GM18867 (cell line): Measurements from ENCODE around the gene TNRC6A.

ENCODE experiments used
- ATAC-seq: cut with Tn5 transposase; IDR thresholded peaks from one replicate; pipeline ENCODE4 v1.9.1; 2021; ENCODE audit warnings: mild to moderate bottlenecking, moderate library complexity; ENCODE audit not compliant: unreplicated experiment

The TNRC6A gene

DNA sequence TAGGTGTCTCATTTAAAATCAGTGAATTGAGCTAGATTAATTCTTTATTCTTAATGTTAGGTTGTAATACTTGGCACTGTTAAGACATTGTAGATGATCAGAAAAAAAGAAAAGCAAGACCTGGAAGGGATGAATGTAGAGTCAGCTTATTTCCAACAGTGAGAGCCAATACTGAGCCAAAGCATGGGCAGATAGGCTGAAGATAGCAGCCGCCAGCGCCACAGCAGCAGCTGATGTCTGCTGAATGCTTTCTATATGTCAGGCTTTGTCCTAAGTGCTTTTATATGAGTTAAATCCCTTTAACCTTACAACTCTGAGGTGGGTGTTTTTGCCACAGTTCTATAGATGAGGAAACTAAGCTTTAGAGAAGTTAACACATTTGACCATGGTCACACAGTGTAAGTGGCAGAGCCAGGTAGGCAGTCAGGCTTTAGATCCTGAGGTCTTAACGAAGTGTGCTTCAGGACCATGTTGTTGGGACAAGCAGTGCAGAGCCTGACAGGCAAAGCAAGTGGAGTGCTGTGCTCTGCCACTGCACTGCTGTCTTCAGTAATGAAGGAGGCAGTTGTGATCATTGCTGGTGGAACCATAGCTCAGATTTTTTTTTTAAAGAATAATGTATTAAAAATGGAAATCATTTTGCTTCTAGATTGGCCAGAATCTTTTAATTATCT, 25.9 kb downstream of the TNRC6A start:
- ATAC-seq, result no peak

DNA sequence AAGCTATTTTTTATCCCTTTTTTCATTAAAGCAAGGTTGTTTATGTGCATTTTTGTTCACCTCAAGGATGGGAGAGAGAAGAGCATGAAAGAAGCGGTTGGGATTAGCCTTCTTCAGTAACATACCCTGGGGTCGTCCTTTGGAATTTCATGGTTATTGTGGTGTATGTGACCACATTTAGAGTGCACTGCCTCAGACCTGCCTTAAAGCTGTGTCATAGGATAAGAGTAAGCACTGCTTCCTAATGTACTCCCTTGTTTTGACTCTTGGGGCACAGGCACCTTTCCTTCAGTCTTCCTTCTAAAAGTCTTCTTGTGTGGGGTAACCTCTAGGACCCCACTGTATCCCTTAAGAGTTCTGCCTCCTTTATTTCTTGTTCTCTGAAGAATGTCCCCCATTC, 28.9 kb downstream of the TNRC6A start:
- ATAC-seq, result no peak

DNA sequence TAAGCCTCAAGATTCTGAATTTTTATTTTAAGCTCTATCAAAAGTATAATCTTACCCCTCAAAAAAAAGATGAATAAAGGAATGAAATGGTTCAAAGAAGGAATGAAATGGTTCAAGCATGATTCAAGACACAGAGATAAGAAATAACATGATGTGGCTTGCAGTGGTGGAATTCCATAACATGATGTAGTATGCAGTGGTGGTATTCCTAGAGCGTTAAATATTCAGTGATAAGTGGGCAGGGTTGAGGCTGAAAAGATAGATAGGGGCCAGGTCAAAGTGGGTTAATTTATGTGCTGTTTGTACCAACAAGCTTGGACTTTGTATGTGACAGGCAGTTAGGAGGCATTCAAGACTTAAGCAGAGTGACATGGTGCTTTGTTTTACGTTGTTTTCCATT, 29.6 kb downstream of the TNRC6A start:
- no peak for ATAC-seq

DNA sequence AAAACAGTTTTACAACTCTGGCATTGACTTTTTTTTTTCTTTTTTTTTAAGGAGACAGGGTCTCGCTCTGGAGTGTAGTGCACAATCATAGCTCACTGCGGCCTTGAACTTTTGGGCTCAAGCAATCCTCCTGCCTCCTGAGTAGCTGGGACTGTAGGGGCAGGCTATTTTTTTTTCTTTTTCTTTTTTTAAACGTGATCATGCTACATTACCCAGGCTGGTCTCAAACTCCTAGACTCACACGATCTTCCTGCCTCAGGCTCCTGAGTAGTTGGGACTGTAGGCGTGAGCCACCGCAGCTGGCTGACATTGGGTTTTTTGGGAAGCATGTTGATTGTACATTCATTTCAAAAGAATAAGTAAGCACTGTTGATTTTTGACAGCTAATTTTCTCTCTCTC, 32.1 kb downstream of the TNRC6A start:
- no peak for ATAC-seq

DNA sequence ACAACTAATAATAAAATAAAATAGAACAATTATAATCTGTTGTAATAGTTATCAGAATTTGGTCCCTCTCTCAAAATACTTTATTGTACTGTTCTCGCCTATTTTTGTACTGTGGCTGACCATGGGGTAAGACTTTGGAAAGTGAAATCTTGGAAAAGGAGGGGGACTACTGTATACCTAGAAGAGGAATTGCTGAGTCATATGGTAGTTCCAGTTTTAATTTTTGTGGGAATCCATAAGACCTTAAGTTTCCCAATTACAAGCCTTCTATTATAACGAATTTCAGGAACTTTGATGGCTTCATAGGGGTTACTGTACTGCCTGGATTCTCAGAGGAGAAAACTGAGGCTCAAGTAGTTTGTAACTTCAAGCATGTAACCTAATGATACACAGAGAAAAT, 35.5 kb downstream of the TNRC6A start:
- no peak for ATAC-seq

DNA sequence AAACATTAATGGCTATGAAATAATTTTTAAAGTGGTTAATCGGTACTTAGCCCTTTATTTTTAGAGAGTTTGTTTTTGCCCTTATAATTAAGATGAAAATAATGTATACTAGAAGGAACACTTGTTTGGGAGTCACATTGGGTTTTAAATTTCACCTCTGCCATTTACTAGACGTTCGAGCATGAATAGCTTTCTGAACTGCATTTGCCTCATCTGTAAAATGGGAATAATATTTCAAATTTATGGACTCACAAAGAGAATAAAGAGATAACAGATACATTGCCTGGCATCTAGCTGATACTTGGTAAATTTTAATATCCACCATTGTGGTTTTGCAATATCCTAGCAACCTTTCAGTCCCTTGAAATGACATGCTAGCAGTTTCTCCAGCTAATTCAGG, 36.6 kb downstream of the TNRC6A start:
- ATAC-seq, result no peak

DNA sequence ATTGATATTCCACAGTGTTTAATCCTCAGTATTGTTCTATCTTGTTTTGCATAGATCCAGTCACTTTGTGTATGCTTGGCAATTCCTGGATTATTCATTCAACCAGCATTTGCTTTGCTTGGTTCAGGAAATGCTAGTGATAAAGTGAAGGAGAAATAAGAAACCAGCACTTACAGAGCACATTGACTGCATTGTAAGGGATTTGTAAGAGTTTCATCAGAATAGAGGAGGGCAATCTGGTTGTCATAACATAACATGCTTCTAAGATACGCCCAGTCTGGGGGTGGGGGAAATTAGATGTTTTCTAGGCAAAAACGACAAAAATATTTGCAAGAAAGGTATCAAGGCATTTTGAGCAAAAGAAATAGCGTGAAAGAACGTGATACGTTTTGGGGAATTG, 40.4 kb downstream of the TNRC6A start:
- no peak for ATAC-seq

DNA sequence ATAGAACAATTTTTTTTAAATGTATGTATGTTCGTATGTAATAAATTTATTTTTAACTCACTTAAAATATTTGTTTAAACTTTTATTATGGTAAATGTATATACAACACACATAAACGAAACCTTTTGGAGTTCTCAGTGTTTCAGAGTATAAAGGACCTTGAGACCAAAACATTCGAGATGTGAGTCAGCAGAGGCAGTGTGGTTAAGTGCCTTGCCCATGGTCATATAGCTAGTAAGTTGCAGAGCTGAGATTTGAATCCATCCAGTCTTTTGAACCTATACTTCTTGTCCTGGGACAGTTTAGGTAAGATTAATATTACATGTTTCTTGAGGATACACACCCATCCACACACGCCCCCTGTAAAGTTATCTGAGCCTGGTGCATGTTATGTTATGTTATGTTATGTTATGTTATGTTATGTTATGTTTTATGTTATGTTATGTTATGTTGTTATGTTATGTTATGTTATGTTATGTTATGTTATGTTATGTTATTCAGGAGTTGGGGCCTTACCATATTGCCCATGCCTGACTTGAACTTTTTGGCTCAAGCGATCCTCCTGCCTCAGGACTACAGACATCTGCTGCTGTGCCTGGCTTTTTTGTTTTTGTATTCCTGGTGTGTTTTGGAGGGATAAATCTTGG, 41.8 kb downstream of the TNRC6A start:
- no peak for ATAC-seq

DNA sequence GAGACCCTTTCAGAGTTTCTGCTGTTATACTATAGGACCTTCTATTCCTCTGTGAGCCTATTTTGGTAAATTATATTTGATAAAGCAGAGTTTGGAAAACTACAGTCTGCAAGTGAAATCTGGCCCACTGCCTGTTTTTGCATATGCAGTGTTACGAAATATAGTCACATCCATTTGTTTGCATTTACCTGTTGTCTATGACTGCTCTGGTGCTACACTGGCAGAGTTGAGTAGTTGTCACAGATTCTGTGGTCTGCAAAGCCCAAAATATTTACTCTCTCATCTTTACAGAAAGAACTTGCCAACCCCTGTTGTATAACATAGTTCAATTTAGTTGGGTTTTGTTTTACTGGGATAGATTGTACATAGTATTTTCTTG, 42.3 kb downstream of the TNRC6A start:
- no peak for ATAC-seq

DNA sequence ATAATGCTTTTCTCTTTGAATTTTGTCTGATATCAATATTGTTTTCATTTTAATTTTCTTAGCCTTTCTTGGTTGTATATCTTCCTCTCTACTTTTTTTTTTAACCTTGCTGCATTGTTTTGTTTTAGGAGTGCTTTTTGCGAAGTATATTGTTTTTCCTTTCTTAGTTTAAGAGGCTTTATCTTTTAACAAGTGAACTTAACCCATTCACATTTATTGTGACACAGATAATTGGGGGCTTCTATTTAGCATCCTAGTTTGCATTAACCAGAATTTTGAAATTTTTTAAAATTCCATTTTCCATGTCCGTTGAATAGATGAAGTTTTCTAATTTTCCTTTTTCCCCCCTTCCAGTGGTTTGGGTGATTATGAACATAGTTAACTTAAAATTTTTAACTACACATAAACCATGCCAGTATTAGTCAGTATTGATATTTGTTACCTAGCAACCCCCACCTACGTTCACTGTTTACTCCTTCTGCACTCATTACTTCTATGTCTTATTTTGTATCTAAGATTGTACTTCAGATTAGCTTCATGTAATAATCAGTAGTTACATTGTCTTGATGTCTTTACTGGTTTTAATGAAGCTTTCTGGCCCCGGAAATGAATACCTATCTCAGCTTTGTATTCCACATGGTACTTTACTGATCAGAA, 44.4 kb downstream of the TNRC6A start:
- ATAC-seq, result no peak

DNA sequence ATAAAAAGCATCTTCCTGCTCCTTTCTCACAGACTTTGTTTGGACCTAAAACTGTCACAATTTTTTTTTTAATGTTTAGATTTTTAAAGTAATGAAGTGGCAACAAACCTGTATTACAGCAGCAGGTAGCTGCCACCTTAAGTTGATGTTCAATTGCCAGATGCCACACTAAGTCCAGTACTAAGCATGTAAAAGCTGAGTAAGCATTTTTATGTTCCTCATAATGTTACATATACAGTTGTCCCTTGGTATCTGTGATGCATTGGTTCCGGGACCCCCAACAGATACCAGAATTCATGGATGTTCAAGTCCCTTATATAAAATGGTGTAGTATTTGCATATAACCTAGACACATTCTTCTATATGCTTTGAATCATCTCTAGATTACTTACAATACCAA, 45.1 kb downstream of the TNRC6A start:
- ATAC-seq, result no peak

DNA sequence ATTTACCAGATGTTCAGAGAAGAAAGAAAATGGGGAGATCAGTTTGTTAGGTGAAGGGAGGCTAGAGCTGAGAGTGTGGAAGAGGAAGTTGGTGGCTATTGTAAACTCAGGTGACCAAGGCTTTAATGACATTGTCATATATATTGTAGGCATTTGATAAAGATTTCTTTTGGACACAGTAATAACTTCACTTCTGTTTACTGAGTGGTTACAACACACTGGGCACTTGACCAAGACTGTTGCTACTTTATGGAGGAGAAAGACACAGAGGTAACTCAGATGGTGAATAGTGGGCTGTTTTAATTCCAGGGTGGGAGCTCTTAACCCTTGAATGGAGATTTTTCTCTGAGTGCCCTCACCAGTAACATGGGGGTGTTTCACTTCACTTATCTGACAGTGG, 46.0 kb downstream of the TNRC6A start:
- ATAC-seq, result no peak

DNA sequence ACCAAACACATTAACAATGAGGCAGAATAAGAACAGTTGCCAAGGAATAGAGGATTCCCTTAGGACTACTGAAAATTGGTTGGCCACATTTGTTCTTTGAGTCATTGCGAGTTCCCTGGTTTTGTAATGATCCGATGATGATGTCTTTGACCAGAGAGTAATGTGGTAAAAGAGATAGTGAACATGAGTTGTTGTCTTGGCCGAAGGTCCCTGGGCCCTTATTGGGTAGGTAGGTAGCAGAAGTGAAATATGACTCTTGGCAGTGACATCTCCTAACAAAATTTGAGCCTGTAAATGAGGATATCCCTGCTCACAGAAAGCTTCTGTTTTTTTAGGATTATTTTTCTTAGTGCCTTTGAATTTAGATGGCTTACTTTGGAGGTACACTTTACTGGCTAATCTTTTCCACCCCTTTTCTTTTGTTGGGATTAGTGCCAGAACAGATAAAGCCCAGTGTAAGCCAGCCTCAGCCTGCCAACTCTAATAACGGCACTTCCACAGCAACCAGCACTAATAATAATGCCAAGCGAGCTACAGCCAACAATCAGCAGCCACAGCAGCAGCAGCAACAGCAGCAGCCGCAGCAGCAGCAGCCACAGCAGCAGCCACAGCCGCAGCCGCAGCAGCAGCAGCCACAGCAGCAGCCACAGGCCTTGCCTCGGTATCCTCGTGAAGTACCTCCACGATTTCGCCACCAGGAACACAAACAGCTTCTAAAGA, 47.2 kb downstream of the TNRC6A start:
- ATAC-seq, result no peak

DNA sequence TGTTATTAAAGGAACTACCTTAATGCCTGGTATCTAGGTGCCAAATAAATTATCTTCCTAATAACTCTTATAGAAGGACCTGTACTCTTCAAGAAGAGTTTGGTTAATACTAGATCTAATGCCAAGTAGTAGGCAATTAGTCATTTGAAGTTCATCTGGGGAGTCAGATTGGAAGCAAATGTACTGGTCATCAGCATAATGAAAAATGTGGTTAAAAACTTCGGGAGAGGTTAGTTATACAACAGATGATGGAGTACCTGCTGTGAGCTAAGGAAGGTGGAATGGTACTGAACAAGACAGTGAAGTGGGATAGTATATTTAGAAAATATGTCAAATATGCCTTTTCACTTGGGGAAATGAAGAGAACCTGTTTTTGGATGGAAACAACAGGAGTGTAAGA, 49.2 kb downstream of the TNRC6A start:
- no peak for ATAC-seq

DNA sequence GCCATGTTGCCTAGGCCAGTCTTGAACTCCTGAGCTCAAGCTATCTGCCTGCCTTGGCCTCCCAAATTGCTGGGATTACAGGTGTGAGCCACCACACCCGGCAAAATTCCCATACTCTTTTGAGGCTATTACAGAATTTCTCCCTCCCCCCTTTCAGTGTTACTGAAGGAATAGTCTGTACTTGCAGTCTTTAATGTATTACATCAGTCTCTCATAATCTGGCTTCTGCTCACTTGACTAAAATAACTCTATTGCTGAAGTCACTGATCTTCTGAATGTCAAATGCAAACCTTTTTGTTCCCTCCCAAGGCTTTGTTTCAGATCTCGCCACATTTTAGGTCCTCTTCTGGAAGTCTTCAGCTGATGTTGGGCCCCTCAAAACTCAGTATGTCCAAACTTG, 51.8 kb downstream of the TNRC6A start:
- no peak for ATAC-seq

DNA sequence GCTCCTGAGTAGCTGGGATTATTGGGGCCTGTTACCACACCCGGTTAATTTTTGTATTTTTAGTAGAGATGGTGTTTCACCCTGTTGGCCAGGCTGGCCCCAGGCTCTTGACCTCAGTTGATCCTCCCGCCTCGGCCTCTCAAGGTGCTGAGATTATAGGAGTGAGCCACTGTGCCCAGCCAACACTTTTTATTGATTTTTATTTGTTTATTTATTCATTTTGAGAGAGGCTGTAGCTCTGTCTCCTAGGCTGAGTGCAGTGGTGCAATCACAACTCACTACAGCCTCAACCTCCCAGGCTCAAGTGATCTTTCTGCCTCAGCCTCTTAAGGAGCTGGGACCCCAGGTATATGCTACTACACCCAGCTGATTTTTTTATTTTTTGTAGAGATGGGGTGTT, 54.7 kb downstream of the TNRC6A start:
- no peak for ATAC-seq

DNA sequence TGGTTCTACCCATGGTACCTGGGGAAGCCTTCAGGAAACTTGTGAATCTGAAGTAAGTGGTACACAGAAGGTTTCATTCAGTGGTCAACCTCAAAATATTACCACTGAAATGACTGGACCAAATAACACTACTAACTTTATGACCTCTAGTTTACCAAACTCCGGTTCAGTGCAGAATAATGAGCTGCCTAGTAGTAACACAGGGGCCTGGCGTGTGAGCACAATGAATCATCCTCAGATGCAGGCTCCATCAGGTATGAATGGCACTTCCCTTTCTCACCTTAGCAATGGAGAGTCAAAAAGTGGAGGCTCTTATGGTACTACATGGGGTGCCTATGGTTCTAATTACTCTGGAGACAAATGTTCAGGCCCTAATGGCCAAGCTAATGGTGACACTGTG, 60.4 kb downstream of the TNRC6A start:
- no peak for ATAC-seq

DNA sequence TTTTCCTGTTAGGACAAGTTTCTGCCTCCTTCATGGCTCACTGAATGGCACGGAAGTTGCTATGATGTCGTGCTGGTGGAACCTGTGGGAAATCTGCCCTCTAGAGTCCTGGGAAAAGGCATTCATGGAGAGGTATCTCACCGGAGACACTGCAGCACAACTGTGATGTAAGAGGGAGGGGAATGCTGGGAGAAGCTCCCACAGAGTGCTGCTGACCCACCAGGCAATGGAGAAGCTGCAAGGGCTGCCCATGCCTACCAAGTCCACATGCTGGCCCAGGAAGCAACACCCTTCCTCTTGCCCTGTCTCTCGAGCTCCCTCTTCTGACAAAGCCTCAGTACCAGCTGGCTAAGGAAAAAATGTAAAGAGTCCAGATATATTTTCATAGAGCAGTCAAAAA, 71.1 kb downstream of the TNRC6A start:
- no peak for ATAC-seq

DNA sequence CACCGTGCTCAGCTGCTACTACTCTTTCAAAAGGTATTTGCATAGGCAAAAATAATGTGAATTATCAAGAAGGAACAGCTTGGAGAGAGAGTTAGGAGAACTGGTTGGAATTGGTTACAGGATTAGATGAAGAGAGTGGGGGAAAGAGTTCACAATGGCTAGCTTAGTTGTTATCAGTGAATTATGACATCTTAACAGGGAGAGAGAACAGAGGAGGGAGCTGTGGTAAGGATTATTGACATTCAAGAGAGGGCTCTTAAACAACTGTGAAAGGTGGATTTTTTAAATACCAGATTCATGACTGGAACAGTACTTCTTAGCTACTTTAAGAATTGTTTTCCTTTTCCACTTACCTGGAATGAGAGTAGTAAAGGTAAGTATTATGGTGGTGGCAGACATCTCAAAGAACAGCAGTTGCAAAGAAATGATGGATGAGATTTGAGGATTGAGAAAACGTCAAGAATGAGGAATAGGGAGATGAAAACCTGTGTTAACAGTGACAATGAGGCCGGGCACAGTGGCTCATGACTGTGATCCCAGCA, 72.4 kb downstream of the TNRC6A start:
- no peak for ATAC-seq

DNA sequence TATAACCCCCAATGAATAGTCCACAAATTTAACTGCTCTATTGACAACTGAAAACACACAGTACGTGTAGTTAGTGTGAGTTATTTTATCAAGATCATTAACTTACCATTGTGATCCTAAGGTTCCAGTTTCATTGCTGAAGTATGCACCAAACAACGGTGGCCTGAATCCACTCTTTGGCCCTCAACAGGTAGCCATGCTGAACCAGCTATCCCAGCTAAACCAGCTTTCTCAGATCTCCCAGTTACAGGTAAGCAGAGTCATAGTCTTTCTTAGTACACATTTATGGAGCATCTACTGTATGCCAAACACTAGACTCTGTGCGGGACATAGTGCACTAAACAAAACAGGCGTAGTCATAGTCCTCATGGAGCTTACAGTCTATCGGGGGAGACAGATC, 76.0 kb downstream of the TNRC6A start:
- ATAC-seq, result no peak

DNA sequence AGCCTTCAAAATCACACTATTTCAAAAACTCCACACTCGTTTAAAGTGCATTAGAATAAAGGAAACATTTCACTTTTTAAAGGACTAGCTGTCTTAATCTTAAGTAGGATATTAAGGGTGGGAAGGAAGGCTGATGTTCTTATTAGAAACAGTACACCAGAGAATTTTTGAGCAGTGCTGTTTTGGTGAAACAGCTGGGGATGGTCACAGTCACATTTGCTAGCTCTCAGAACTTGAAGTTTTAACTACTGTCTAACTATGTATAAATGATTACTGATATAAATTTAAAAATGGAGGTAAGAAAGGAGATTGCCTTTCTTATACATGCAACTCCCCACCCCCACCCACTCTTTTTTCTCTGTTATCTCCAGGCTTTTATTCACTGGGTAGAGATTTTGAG, 77.8 kb downstream of the TNRC6A start:
- no peak for ATAC-seq
